Neural cell (in vitro differentiated cells): ENCODE measurements around the gene CENPX.

Experiments
- CTCF ChIP-seq: fragments of 450-650 bp; IDR thresholded peaks from 2 replicates; pipeline ENCODE4 v1.5.1; 2014; ENCODE audit warnings: antibody characterized with exemption, mild to moderate bottlenecking, moderate library complexity; ENCODE audit not compliant: poor library complexity, severe bottlenecking
- EP300 ChIP-seq: fragments of 450-650 bp; conservative IDR thresholded peaks from 2 replicates; pipeline ENCODE4 v1.6.1; 2014; ENCODE audit warnings: antibody characterized with exemption, mild to moderate bottlenecking, moderate library complexity; ENCODE audit not compliant: poor library complexity, severe bottlenecking
- EZH2 ChIP-seq: fragments of 200-600, 300-800 bp; shearing (Covaris generic), sonication (generic); IDR thresholded peaks from 2 replicates; pipeline ENCODE4 v1.6.1; 2014; ENCODE audit warnings: antibody characterized with exemption, low read length, borderline replicate concordance, mild to moderate bottlenecking; ENCODE audit not compliant: insufficient read depth, poor library complexity, severe bottlenecking
- MXI1 ChIP-seq: fragments of 450-650 bp; conservative IDR thresholded peaks from 2 replicates; pipeline ENCODE4 v1.6.1; 2014; ENCODE audit warnings: antibody characterized with exemption, mild to moderate bottlenecking; ENCODE audit not compliant: poor library complexity, severe bottlenecking
- RAD21 ChIP-seq: fragments of 450-650 bp; conservative IDR thresholded peaks from 2 replicates; pipeline ENCODE4 v1.6.1; 2014; ENCODE audit warnings: antibody characterized with exemption, mild to moderate bottlenecking, moderate library complexity
- TAF1 ChIP-seq: IDR thresholded peaks from 2 replicates; pipeline ENCODE4 v1.6.1; 2012; ENCODE audit warnings: low read depth

- TF ChIP-seq CTCF: no peak
- no peak for TF ChIP-seq EP300
- TF ChIP-seq RAD21: no peak
- no peak for TF ChIP-seq EZH2
- TF ChIP-seq TAF1: no peak
- no peak for TF ChIP-seq MXI1
These were observed 27.9 kb downstream of the CENPX start for GRCh38 chr17:81994593-81995462.
